OCI-LY3 (cell line): Measurements from ENCODE around the gene IL21.

Experiments used
- H2AFZ ChIP-seq: fragments of 200-600, 300-600 bp; shearing (Covaris generic); 2 replicates; pipeline ENCODE4 v1.6.0; 2014; ENCODE audit warnings: antibody characterized with exemption, low read depth, low read length
- H3K27ac ChIP-seq: fragments of 200-600, 300-600 bp; sonication (generic); 2 replicates; pipeline ENCODE4 v1.5.1; 2014; ENCODE audit warnings: mild to moderate bottlenecking, low read length, moderate library complexity, mixed read lengths
- H3K27me3 ChIP-seq: fragments of 200-600, 300-600 bp; sonication (generic); 2 replicates; pipeline ENCODE4 v1.6.1; 2014; ENCODE audit warnings: low read depth, low read length, mixed read lengths
- H3K36me3 ChIP-seq: fragments of 200-600, 300-600 bp; sonication (generic); replicated peaks from 2 replicates; pipeline ENCODE3; 2014; ENCODE audit warnings: low read depth, low read length, mixed read lengths
- H3K4me1 ChIP-seq: fragments of 300-600, 200-600 bp; sonication (generic); 2 replicates; pipeline ENCODE4 v1.6.1; 2014; ENCODE audit warnings: low read length, mixed read lengths
- H3K4me2 ChIP-seq: fragments of 200-600, 300-600 bp; sonication (generic); 2 replicates; pipeline ENCODE4 v1.6.1; 2014; ENCODE audit warnings: low read length, mixed read lengths
- H3K4me3 ChIP-seq: fragments of 300-600, 200-600 bp; sonication (generic); 2 replicates; pipeline ENCODE4 v1.5.1; 2014; ENCODE audit warnings: antibody characterized with exemption, mild to moderate bottlenecking, low read length, moderate library complexity
- H3K79me2 ChIP-seq: fragments of 300-600, 200-600 bp; shearing (Covaris generic); 2 replicates; pipeline ENCODE4 v1.6.1; 2014; ENCODE audit warnings: mild to moderate bottlenecking, low read length, mixed read lengths
- H3K9ac ChIP-seq: fragments of 300-600, 200-600 bp; shearing (Covaris generic); 2 replicates; pipeline ENCODE4 v1.6.0; 2014; ENCODE audit warnings: mild to moderate bottlenecking, low read length, moderate library complexity
- H3K9me3 ChIP-seq: fragments of 200-600, 300-600 bp; shearing (Covaris generic); 2 replicates; pipeline ENCODE4 v1.6.1; 2014; ENCODE audit warnings: low read length, mixed read lengths; ENCODE audit not compliant: insufficient read depth
- H4K20me1 ChIP-seq: fragments of 200-600, 300-600 bp; sonication (generic); 2 replicates; pipeline ENCODE4 v1.6.1; 2016; ENCODE audit warnings: low read length, mixed read lengths; ENCODE audit not compliant: insufficient read depth
- CTCF ChIP-seq: fragments of 200-600, 300-600 bp; sonication (generic); IDR thresholded peaks from 2 replicates; pipeline ENCODE4 v1.5.1; 2014; ENCODE audit warnings: antibody characterized with exemption, low read length, low read depth
- EZH2phosphoT487 ChIP-seq: fragments of 200-600 bp; shearing (Covaris generic); IDR thresholded peaks from 2 replicates; pipeline ENCODE4 v1.6.1; 2018; ENCODE audit warnings: antibody characterized with exemption, mixed run types, low read depth

IL21 gene

GRCh38 chr4:122665161-122665929 lies 44.5 kb upstream of the IL21 start:
- H3K27me3 ChIP-seq: no peaks in the 10 kb centered on the region
- no peak overlapping the region for H3K4me3 ChIP-seq
- no peaks in the 10 kb centered on the region for H3K36me3 ChIP-seq
- H2AFZ ChIP-seq: no peak overlapping the region
- no peak overlapping the region for H3K27ac ChIP-seq
- no peaks in the 10 kb centered on the region for H3K79me2 ChIP-seq
- no peak overlapping the region for H3K4me2 ChIP-seq
- H3K9me3 ChIP-seq: no peaks in the 10 kb centered on the region
- no peaks in the 10 kb centered on the region for H3K4me1 ChIP-seq
- no peak overlapping the region for H3K9ac ChIP-seq
- no peaks in the 10 kb centered on the region for H4K20me1 ChIP-seq
- TF ChIP-seq EZH2phosphoT487: no peak
- no peak for TF ChIP-seq CTCF

GRCh38 chr4:122663814-122664610 lies 43.1 kb upstream of the IL21 start:
- TF ChIP-seq EZH2phosphoT487: no peak
- no peak for TF ChIP-seq CTCF
- Histone ChIP-seq H4K20me1 (no peaks in the 10 kb centered on the region), H3K79me2 (no peaks in the 10 kb centered on the region), H3K9me3 (no peaks in the 10 kb centered on the region), H3K4me1 (peaks cover under 1% of the 10 kb centered on the region; the same call in 1 of the 2 replicates), H3K27me3 (no peaks in the 10 kb centered on the region), H3K9ac (no peak overlapping the region), H2AFZ (no peak overlapping the region), H3K36me3 (no peaks in the 10 kb centered on the region), H3K27ac (no peak overlapping the region), H3K4me3 (no peak overlapping the region), H3K4me2 (no peak overlapping the region)

- H3K27me3 ChIP-seq: no peaks in the 10 kb centered on the region
- H3K9ac ChIP-seq: no peak overlapping the region
- no peaks in the 10 kb centered on the region for H3K9me3 ChIP-seq
- H3K36me3 ChIP-seq: no peaks in the 10 kb centered on the region
- peaks cover 4% of the 10 kb centered on the region; the same call in 1 of the 2 replicates for H3K4me1 ChIP-seq
- H3K4me3 ChIP-seq: no peak overlapping the region
- H4K20me1 ChIP-seq: no peaks in the 10 kb centered on the region
- no peaks in the 10 kb centered on the region for H3K79me2 ChIP-seq
- no peak overlapping the region for H2AFZ ChIP-seq
- H3K4me2 ChIP-seq: no peak overlapping the region
- no peak for TF ChIP-seq CTCF
- no peak for TF ChIP-seq EZH2phosphoT487
- no peak overlapping the region for H3K27ac ChIP-seq
Observed at GRCh38 chr4:122663291-122663690, 42.4 kb upstream of the IL21 start.

- H3K27ac ChIP-seq: no peak overlapping the region
- no peak for TF ChIP-seq CTCF
- no peak for TF ChIP-seq EZH2phosphoT487
- no peaks in the 10 kb centered on the region for H3K36me3 ChIP-seq
- no peak overlapping the region for H3K4me2 ChIP-seq
- H3K4me1 ChIP-seq: peaks cover 4% of the 10 kb centered on the region; the same call in 1 of the 2 replicates
- no peaks in the 10 kb centered on the region for H4K20me1 ChIP-seq
- no peaks in the 10 kb centered on the region for H3K27me3 ChIP-seq
- no peak overlapping the region for H2AFZ ChIP-seq
- no peaks in the 10 kb centered on the region for H3K9me3 ChIP-seq
- no peak overlapping the region for H3K9ac ChIP-seq
- no peaks in the 10 kb centered on the region for H3K79me2 ChIP-seq
- H3K4me3 ChIP-seq: no peak overlapping the region
Observed at GRCh38 chr4:122662701-122663100, 41.8 kb upstream of the IL21 start.
